Measurements from ENCODE around the gene RNPS1.

The RNPS1 gene

DNA sequence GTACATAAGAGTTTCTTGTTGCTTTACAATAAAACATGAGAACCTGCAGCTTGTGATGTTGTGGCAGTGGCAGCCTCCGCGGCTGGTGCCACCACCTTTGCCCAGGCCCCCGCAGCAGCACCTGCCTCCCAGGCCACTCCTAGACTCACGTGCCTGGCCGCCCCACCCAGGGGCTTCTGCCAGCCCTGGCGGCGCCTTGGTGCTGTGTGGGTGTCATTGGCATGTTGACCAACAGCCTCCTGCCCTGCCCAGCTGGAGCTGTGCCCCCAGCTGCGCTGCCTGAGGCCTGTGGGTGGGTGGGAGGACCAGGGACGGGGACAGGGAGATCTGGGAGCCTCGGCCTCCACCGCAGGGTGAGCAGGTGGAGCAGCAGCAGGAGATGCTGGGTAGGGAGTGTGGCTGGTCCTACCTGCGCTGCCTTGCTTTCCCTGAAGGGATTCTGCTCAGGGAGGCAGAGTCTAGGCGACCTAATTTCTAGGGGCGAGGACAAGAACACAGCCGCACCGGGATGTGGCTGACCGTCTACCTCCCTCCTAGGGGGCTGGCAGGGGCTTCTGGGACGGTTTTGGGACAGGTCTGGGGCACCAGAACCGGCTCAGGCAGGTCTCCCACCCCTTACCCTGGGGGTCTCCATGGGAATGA, 32.1 kb downstream of the RNPS1 start:
- DNase-seq (ENCODE audit: low read depth in 2 of 2): no peak

DNA sequence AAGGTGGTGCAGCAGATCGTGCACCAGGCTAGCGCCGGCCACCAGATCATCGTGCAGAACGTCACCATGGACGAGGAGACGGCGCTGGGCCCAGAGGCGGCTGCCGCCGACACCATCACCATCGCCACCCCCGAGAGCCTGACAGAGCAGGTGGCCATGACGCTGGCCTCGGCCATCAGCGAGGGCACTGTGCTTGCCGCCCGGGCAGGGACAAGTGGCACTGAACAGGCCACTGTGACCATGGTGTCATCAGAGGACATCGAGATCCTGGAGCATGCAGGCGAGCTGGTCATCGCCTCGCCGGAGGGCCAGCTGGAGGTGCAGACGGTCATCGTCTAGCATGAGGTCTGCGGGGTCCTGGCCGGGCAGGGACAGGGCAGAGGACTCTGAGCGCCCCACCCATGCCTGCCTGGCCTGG, 32.7 kb downstream of the RNPS1 start:
- no peak for DNase-seq (ENCODE audit: low read depth in 2 of 2)

DNA sequence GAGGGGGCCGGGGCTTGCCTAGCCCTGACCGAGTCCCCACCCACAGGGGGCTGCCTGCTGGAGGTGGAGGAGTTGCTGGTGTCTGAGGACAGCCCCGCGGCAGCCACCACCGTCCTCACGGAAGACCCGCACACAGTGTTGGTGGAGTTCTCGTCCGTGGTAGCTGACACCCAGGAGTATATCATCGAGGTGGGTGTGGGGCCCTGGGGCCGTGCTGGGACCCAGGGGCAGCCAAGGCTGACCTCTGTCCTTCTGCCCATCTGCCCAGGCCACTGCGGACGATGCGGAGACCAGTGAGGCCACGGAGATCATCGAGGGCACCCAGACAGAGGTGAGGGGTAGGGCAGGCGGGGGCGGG, 33.1 kb downstream of the RNPS1 start:
- no peak for DNase-seq (ENCODE audit: low read depth in 2 of 2)

- no peak for DNase-seq (ENCODE audit: low read depth in 2 of 2)
Measured at GRCh38 chr16:2233872-2234812, 33.8 kb downstream of the RNPS1 start.

DNA sequence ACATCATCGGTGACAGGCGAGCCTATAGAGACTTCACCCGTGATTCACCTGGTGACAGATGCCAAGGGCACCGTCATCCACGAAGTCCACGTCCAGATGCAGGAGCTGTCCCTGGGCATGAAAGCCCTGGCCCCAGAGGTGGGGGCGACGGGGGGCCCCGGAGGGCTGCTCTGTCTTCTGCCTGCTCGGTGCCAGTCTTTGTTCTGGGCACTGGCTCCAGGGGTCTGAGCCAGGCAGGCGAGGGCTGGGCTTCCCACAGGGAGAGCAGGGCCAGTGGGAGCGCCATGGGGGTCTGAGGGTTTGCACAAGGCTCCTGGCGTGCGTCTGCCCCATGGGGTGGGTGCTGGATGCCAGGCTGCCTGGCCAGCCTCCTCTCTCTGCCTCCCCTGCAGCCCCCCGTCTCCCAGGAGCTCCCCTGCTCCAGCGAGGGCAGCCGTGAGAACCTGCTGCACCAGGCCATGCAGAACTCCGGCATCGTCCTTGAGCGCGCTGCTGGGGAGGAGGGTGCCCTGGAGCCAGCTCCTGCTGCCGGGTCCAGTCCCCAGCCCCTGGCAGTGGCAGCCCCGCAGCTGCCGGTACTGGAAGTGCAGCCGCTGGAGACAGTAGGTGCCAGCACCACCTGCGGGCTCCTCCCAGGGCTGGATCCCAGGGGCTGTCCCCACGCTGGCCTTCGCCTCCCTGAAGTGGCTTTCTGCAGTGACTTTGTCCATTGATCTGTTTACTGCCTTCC, 34.7 kb downstream of the RNPS1 start:
- no peak for DNase-seq (ENCODE audit: low read depth in 2 of 2)

DNA sequence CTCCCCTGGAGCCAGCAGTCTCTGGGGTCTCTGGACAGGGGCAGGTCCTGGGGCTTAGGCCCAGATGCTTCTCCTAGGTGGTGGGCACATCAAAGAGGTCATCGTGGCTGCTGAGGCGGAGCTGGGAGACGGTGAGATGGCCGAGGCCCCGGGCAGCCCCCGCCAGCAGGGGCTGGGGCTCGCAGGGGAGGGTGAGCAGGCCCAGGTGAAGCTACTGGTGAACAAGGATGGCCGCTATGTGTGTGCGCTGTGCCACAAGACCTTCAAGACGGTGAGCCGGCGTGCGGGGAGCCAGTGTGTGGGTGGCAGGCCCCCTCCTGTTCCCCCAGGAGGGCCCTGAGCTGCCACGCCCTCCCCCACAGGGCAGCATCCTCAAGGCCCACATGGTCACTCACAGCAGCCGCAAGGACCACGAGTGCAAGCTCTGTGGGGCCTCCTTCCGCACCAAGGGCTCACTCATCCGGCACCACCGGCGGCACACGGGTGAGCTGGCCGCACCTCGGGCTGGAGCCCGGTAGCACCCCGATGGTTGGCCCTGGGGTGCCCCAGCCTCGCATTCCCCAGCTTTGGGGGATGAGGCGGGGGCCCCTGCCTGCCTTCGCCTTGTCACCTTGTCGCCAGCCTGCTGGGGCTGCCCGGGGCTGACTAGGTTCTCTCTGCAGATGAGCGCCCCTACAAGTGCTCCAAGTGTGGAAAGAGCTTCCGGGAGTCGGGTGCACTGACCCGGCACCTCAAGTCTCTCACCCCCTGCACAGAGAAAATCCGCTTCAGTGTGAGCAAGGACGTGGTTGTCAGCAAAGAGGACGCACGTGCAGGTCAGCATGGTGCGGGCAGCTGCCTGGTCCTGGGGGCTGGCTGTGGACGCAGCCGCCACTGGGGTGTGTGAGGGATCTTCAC, 35.6 kb downstream of the RNPS1 start:
- no peak for DNase-seq (ENCODE audit: low read depth in 2 of 2)

GRCh38 chr16:2231016-2231931, 36.7 kb downstream of the RNPS1 start:
- DNase-seq (ENCODE audit: low read depth in 2 of 2): no peak

DNA sequence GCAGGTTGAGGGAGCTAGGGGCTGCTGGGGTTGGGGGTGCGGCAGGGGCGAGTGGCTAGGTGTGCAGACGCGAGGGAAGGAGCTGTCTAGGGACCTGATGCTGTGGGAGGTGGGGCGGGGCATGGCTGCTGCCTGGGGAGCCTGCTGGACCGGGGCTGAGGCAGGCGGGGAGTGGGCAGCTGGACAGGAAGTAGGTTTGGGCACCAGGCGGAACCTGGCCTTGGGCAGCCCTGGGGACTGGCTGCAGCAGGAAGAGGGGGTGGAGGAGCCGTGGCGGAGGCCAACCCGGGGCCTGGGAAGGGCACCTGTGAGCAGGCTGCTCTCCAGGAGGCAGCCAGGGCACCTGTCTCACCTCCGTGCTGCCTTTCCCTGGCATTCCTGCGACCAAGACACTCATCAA, 37.5 kb downstream of the RNPS1 start:
- DNase-seq (ENCODE audit: low read depth in 2 of 2): no peak

DNA sequence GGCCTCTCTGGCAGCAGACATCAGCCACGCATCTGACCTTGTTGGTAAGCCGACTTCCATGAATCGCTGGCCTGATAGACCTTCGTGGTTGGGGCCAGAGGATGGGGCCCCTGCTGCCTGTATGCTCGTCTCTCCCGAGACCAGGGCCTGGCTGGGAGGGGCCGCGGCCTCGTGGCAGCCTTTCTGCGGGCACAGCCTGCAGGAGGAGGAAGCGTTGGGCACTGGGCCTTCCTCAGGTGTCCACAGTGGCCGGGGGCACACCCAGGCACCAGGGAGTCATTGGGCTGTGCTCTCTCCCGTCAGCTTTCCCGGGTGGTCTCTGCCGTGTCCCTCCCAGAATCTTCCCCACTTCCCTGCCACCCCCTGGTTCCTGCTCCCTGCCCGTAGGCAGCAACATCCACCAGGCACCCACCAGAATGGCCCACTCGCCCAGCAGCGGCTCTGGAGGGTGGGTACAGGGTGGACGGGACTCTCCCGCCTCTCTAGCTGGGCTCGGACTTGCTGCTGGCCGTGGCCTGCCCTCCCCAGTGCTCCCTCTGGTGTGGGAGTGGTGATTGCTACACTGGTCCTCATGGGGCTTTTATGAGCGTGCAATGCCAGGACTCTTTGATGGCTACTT, 38.2 kb downstream of the RNPS1 start:
- no peak for DNase-seq (ENCODE audit: low read depth in 2 of 2)

DNA sequence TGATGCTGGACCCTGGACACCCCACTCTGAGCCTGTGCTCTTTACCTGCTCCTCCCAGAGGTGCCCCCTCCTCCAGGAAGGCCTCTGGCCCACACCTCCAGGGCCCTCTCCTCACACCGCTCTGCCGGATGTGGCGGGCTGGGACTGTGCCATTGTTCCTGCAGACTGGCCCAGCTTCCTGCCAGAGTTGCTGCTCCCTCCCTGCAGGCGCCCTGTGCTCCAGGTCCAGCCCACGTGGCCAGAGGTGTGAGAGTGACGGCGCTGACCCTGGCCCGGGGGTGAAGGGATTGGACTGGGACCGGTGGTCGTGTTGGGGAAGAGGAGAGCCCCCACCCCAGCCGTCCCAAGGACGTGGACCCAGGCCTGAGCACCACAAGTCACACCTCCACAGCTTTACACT, 38.8 kb downstream of the RNPS1 start:
- no peak for DNase-seq (ENCODE audit: low read depth in 2 of 2)

GRCh38 chr16:2228161-2228824, 39.6 kb downstream of the RNPS1 start:
- DNase-seq (ENCODE audit: low read depth in 2 of 2): no peak

DNA sequence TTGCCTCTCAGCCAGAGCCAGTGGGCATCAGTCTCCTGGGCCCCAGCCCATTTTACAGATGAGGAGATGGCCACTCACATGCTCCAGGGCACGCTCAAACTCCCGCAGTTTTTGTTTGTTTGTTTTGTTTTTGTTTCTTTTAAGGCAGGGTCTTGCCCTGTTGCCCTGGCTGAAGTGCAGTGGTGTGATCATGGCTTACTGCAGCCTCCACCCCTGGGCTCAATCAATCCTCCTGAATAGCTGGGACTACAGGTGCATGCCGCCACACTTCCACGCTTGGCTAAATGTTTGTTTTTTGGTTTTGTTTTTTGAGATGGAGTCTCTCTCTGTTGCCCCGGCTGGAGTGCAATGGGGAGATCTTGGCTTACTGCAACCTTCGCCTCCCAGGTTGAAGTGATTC, 41.0 kb downstream of the RNPS1 start:
- DNase-seq (ENCODE audit: low read depth in 2 of 2): no peak

DNA sequence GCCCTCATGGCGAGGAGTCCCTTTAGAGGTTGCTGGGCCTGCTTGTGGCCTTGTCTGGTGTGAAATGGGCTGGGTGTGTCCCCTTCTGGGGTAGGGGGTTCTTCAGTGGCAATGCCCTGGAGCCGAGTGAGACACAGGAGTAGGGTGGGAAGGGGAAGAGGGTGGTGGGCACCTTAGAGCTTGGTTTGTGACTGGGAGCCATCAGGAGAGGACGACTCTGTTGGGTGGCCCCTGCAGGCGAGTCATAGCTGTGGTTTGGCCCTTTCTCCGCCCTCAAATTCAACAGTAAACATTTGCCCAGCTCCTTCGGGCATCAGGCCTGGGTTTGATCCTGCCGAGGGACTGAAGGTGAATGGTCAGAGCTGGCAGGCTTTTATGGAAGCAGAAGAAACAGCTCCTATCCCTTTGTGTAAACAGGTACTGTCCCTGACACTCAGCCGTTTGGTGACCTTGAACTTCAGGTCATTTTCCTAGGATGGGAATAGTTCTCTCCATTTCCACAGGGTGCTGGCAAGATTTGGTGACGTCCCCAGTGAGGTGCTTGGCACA, 41.6 kb downstream of the RNPS1 start:
- DNase-seq (ENCODE audit: low read depth in 2 of 2): no peak

- DNase-seq (ENCODE audit: low read depth in 2 of 2): no peak
Measured at GRCh38 chr16:2223942-2224486, 43.9 kb downstream of the RNPS1 start.

- DNase-seq (ENCODE audit: low read depth in 2 of 2): peak; percentile 95 to 96
Measured at GRCh38 chr16:2223221-2223941, 44.5 kb downstream of the RNPS1 start, which contains the start of gene E4F1. Gene E4F1 (plus strand): TSS chr16:2223591. CDS start chr16:2223614, 23 bp downstream.

DNA sequence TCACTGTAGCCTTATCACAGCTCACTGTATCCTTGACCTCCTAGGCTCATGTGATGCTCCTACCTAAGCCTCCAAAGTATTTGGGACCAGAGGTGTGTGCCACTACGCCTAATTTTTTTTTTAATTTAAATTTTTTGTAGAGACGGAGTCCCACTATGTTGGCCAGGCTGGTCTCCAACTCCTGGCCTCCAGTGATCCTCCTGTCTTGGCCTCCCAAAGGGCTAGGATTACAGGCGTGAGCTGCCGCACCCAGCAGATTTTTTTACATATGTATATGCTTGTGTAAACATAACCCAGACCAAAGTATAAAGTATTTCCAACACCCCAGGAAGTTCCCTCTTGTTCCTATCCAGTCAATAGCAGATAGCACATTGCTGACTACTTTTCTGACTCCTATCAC, 51.6 kb downstream of the RNPS1 start:
- no peak for DNase-seq (ENCODE audit: low read depth in 2 of 2)

- no peak for DNase-seq (ENCODE audit: low read depth in 2 of 2)
Measured at GRCh38 chr16:2214719-2214968, 53.3 kb downstream of the RNPS1 start, which contains the start of gene PGP. Gene PGP (minus strand): TSS chr16:2214840. CDS start chr16:2214777, 63 bp downstream.
